GM19395 (cell line): ENCODE data around the gene GRIA2.
A peak's percentile ranks its signal among the peaks of the same experiment; 100 is the strongest.
"Not testable (repeated sequence)": the region's sequence is repeated elsewhere in the genome, so short reads cannot be mapped to it uniquely, and the experiment has no call there.

Experiments used
- ATAC-seq: cut with Tn5 transposase; IDR thresholded peaks from one replicate; pipeline ENCODE4 v1.9.1; 2021; ENCODE audit warnings: mild to moderate bottlenecking, moderate library complexity; ENCODE audit not compliant: unreplicated experiment

Gene GRIA2

DNA sequence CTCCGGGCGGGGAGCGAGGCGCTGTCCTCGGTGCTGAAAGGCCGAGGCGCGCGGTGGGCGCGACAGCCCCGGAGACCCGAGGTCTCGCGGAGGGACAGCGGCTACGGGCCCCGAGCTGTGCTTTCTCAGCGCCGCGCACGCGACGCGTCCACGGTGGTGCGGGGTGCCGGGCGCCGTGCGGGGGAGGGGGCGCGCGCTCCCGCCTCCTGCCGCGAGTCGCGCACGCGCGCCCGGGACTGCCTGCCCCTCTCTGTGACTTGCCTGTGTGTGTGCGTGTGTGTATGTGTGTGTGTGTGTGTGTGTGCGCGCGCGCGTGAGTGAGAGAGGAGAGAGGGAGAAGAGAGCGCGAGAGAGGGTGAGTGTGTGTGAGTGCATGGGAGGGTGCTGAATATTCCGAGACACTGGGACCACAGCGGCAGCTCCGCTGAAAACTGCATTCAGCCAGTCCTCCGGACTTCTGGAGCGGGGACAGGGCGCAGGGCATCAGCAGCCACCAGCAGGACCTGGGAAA, at the start of gene GRIA2:
Gene GRIA2, plus strand, starts transcription at position 358 of the 511 bp plus-strand sequence. CDS start 315 bp downstream, outside the sequence.
- peak; percentile 61 for ATAC-seq

DNA sequence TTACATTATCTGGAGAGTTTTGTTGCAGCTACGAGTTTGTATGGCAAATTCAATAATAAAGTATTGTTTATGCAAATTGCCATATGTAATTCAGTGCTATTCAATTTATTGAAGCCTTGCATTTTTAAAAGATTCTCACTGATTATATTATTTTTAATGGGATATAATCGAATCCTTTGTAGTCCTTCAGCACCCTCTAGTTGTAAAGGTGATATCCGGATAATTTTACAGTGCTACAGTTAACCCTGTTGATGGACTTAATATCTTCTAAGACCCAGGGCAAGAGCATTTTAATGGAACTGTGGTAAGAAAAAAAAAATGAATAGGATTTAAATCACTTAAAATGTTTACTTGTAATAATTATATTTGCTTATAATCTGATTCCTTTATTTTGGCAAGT, 48.5 kb upstream of the GRIA2 start:
- ATAC-seq, result no peak

DNA sequence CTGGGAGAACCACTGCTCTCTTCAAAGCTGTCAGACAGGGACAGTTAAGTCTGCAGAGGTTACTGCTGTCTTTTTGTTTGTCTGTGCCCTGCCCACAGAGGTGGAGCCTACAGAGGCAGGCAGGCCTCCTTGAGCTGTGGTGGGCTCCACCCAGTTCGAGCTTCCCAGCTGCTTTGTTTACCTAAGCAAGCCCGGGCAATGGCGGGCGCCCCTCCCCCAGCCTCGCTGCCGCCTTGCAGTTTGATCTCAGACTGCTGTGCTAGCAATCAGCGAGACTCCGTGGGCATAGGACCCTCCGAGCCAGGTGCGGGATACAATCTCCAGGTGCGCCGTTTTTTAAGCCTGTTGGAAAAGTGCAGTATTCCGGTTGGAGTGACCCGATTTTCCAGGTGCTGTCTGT, 40.3 kb upstream of the GRIA2 start:
- ATAC-seq, result not testable (repeated sequence)

DNA sequence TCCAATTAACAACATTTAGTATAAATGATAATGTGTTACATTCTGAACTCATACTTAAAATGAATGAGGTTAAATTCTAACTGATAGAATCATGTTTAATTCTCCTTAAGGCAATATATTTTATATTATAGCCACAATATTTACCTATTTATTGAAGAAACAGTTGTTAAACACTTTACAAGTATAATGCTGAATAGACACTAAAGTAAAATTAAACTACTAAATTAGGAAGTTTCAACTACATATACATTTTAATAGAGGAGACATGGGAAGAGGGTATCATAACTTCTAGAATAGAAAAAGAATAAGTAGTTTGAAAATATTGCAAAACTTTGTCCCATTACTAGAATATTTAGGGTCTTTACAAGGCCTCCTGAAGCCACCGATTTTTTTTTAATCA, 36.2 kb upstream of the GRIA2 start:
- no peak for ATAC-seq

DNA sequence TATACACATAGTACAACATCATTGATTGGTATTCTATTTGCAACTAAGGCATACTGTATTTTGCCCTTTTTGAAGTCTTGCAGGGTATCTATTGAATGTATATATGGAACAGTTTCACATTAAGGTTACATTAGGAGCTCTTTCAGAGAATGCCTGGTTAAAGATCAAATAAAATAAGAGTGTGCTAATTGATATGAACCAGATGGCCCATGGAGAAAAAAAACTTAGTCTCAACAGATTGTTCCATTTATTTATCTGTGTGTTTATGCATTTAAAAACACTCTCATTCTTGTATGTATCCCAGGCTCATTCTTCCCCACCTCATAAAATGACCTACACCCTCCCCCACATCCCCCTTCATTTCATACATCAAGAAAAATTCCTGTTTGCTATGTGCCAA, 35.2 kb upstream of the GRIA2 start:
- no peak for ATAC-seq

DNA sequence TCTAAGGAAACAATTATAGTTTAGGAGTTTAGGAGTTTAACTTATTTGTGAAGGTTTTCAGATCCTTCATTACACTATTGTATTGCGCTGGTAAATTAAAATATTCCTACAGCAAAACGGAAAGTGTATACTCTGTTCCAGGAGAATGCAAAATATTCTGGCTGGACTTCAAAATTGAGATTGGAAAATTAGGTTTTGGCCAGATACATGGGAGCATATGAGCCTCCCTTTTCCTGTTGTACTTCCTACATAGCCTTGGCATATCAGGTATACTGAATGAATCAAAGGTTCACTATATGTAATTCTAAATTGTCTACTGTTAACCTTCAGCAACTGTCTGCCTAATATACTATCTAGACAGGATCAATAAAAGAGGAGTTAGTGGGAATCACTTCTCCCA, 25.2 kb upstream of the GRIA2 start:
- no peak for ATAC-seq

DNA sequence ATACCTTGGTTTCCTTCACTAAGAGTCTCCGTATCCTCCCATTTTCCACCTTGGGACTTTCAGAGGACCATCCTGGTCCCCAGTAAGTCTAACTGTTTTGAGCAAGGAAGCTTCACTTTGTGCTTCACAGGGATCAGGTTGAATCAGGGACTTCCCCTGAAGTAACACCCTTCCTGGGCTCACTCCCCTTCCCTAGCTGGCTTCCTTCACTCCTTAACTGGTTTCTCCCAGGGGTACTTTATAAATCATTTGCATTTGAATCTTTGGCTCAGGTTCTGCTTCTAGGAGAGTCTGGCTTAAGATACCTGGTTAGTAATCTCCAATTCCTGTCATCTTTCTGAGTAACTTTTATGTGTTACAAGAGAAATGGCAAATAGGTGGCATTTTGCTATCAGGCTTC, 24.5 kb upstream of the GRIA2 start:
- ATAC-seq, result no peak

DNA sequence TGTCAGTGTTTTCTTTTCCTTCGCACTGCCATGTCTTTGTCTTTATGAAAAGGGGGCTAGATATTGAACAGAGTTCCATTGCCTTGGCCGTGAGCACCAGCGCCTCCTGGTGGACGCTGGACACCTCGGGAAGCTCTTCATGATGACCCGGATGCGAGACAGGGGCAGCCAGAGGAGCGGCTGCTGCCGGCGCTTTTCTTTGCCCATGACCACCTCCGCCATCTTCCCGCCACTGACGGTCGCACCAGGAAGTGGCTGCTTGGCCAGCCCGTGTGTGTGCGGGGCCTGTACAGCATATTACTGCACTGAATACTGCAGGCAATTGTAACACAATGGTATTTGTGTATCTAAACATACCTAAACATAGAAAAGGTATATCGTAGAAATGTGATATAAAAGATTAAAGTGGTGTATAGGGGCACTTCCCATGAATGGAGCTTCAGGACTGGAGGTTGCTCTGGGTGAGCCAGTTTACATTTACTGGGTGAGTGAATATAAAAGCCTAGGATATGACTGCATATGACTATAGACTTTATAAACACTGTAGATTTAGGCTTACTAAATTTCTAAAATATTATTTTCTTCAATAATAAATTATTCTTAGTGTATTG, 15.8 kb upstream of the GRIA2 start:
- peak; percentile 77 for ATAC-seq

DNA sequence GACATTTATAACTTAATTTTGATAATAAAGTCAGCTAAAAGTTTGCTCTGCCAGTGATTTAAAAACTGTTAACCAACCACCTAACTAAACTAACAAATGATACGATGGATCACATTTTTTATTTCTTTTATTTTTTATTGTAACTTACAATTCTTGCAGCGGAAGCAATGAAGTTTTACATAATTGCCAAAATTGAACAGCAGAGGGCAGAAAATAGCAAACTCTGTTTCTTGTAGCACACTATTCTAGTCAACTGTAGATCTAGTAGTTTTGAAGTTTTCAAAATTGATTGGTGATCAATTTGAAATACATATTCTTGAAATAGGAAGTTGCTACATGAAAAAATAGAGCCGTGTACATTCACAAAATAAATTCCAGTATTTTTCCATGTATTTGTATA, 2.8 kb upstream of the GRIA2 start:
- ATAC-seq, result no peak

DNA sequence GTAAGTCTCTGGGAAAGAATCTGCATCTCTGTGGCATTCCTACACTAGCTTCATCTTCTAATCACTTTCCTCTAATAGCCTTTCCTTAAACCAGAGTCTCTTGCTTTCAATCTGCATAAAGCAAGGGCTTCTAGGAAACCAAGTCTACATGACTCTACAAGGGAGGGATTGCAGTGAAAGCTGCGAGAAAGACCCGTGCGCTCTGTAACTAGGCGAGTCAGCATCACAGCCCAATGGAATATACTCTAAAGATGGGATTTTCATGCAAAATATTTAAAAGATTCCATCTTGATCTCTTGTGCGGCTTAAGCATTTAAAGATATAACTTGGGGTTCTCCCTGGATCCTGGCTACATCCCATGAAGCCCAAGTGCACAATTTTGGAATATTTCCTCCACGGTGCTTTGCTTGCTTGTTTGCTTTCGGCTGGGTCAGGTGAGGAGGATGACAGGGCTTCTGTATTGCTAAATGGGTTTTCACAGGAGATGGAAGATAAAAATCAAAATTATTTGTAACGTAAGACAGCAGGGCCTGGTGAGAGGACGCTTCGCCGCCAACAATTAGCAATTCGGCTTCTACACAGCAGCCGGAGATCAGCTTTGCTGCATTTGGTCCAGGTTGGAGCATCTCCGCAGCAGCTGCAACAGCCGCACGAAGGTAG, 687 bp upstream of the GRIA2 start:
- ATAC-seq, result no peak

DNA sequence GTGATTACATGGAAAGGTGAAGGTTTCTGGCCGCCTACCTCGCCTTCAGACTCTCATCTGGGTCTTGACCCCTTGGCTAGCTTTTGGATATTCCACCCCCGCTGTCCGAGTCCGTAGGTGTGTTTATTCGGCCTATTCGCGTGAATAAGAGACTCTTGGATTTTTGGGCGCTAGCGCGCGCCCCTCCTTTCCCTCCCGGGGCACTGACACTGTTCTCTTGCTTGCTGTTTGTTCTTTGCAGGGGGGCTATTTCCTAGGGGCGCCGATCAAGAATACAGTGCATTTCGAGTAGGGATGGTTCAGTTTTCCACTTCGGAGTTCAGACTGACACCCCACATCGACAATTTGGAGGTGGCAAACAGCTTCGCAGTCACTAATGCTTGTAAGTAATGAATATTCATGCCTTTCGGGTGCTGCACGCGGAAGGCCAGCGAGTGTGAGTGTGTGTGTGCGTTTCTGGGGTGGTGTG, 932 bp downstream of the GRIA2 start:
- no peak for ATAC-seq

DNA sequence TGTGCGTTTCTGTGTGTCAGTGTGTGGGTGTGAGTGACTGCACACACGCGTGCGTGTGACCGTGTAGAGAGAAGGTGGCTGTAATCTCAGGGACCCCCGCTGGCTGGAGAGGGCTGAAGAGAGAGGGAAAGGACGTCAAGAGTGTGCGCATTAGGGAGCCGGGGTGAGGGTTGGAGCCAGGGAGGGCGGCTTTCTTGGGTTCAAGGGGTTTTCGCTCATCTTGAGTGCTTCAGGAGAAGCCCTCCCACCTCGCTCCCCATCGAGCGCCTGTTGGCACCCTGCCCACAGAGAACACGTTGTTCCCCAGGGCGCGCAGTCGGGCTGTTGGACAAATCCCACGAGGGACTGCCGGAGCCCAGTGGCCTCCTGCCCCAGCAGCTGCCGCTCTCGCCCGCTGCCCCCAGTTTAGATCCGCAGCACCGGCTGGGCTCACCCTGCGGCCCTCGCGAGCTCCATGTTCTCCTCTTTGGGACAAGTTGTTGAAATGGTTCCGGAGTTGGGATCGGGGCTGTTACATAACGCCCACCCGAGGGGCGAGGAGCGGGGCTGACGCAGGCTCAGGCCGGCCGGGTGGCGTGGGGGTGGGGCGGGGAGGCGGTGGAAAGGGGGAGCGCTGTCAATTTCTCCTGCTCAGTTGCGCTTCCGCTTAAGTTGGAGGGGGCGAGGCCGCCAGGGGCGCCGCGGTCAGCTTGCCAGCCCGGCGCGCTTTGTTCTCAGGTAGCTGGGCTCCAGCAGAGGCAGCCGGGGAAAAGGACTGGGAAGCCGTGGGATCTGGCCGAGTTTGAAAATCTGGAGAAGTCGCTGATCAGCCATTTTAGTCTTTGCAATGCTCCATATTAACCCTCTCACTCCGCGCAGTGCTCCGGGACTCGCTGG, 1.6 kb downstream of the GRIA2 start:
- no peak for ATAC-seq

DNA sequence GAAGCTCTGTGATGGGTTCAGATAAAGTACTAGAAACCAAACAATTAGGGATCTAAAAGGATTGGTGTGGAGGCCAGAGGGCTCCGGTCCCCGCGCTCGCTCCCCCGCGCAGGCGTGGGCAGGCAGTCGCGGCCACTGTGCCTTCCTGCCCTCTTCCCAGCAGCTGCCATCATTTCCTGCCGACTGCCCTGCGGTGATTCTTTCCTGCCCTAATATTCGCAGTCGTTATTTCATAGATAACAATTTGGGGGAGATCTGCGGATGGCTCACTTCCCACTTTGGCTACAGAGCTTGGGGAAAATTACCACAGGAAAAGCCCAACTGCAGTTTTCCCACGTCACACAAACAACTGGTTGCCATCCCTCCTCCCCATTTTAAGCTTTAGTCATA, 2.2 kb downstream of the GRIA2 start:
- no peak for ATAC-seq

DNA sequence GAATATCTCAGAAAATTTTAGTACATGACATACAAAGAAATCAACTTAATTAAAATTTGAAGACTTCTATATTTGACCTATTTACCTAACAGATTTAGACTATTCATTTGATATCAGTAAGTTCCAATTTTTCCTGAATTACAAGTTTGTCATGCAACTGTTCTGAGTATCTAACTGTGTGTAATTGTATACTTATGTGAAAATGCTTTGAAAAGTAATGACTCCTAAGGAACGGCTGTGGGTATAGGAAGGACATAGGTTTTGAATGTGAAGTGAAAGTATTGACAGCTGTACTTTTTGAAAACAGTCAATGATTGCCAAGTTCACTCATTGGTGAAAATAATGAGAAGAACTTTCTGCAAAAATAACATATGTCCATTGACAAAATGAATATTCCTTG, 2.9 kb downstream of the GRIA2 start:
- no peak for ATAC-seq

DNA sequence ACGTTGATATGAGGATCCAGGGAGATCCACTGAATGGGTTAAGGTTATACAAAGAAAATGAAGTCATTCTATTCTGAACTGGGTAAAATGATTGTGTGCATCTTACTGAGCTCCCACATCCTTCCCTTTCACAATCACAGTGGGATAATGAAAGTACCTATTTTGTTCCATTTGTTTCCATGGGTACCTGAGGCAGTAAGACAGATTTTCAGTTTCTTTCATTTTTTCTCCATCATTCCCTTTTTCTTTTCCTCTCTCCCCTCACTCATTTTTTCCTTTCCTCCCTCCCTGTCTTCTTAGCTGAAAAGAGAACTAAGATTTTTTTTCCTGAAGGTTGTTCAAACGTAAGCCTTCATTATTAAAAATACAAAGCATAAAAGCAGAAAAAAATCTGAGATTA, 4.6 kb downstream of the GRIA2 start:
- no peak for ATAC-seq

DNA sequence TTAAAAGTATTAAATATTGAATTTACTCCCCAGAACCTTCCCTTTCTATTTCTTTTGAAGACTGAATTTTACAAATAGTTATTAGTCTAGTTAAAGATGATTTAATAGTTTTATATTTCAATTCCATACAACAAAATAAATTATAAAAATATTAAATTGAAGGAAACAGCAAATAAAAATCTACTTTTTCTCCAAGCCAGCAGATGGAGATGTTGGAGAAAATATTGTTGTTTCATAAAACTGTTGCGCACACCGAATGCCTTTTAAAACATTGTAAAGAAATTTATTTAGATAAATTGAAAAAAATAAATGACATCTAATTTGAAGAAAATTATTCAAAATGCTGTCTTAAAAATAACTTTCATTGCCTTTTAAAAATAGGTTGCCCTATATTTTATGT, 5.5 kb downstream of the GRIA2 start:
- no peak for ATAC-seq

DNA sequence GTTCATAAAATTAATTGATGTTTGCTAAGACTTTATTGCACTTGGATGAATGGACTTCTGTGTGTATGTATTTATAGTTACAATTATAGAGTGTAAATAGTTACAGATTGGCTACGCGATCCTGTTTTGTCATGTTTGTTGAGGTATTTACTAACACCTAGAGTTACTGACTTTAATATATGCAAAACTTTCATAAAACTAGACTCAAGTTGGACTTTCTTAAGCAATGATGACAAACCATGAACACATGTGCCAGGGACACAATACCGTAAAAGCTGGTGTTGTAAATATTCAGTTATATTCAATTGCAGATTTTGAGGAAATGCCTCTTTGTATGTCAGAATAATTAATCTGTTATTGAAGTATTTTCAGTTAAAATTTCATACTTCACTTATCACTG, 6.1 kb downstream of the GRIA2 start:
- no peak for ATAC-seq

DNA sequence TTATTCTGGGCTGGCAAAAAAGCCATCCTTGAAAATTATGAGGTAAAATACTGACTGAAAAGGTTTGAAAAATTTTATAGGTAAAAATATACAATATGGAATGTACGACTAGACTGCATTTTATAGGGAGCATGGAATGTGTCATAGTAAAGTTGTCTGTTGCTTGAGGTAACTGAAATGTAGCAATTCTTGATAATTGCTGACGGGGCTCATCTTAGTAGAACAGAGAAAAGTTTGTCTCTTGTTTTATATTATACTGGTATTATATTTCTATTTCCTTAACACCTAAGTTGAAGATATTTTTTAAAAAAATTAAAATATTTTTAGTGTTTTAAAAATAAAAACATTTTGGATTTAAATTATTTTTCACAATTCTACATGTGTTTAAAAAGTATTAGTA, 11.0 kb downstream of the GRIA2 start:
- ATAC-seq, result no peak

DNA sequence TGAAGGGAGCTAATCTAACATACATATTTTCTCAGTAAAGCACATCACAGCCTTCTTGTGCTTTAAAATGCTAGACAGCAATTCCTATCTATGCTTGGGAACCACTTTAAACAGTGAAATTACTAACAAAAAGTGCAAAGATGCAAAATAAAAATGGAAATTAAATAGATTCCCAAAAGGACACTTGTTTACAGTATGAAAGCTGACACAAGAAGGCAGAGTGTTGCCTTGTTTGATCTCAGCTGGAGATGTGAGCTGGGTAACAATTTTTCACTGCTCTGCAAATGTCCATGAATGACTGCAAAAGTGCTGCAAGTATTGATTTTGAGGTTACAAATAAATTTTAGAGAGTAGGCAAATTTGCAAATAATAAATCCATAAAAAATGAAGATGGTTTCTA, 22.3 kb downstream of the GRIA2 start:
- ATAC-seq, result no peak

DNA sequence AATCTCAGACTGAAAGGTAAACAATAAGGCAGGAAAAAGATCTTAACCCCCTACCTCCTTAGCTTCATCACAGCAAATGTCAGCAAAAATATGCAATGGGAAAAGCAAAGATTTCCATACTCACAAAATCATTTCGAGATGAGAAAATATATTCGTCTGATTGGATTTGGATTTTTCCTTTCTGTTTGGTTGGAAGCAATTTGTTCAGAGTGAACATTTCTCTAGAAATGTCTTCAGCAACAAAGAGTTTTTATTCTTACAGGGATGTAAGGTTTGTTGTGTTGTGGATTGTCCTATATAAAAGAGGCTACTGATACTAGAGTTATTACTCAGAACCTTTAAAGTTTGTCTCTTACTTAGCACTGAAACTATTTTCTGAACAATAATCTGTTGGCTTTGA, 23.8 kb downstream of the GRIA2 start:
- no peak for ATAC-seq

DNA sequence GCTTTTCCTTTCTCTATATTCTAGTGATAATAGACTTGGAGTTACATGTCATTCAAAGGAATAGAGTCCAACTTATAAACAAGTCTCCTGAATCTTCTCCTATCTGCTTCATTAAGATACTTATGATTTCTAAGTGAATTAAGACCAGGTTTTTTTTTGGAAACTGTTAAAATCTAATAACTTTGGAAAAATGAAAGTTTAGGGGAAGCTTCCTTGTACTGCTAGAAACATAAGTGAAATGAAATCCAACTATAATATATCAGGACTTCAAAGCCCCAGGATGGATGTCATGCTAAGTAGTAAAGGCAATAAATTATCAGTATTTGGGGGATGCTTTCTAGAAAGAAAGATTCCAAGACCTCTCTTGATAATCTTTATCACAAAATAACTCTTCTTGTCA, 24.8 kb downstream of the GRIA2 start:
- no peak for ATAC-seq

DNA sequence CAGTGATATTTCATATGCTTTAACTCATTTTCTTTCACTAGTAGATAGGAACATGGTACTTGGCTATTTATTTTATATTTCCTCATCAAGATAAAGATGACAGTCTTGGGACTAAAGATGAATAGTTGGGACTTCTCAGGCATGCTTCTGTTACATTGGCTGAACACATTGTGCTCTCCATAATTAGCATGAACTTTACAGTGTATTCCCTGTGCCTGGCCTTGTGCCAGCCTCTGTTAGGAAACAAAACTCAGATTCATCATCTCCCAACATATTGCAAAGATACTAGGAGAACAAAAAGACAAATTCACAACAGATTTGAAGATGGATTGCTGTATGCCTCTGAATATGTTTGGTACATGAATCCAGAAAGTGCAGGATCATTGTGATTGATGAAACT, 26.4 kb downstream of the GRIA2 start:
- ATAC-seq, result no peak
